Spleen (tissue), 7 donors: ENCODE data around the gene OTUD7B.

Experiments
- CTCF ChIP-seq, 11 experiments: fragments of 200-600 bp in 7 of 11; fragments of 450-650 bp in 4 of 11; sonication (generic) in 4 of 11; IDR thresholded peaks in 8 of 11; conservative IDR thresholded peaks in 3 of 11; 1 replicate in 7 of 11; 2 replicates in 4 of 11; pipeline versions ENCODE4 v1.4.0 to v1.8.0; 2016 to 2021; ENCODE audit warnings: antibody characterized with exemption in 11 of 11, inconsistent platforms in 4 of 11, mild to moderate bottlenecking in 1 of 11
- POLR2A ChIP-seq, 3 donors: fragments of 450-650 bp; IDR thresholded peaks; one replicate each; pipeline ENCODE4 v1.5.1; 2017; ENCODE audit warnings: antibody characterized with exemption in 3 of 3, mild to moderate bottlenecking in 1 of 3
- POLR2AphosphoS5 ChIP-seq, 3 donors: sonication (generic); formaldehyde crosslinking; IDR thresholded peaks; one replicate each; pipeline ENCODE4 v1.5.1; 2017; ENCODE audit warnings: antibody characterized with exemption in 3 of 3
- donor health status: DM: no; HTN: no; CAD: no; lungs with moderate emphysema.
- donor health status: DM: no; HTN: no; CAD: no.
- donor health status: DM: no; HTN: no; CAD: no.

DNA sequence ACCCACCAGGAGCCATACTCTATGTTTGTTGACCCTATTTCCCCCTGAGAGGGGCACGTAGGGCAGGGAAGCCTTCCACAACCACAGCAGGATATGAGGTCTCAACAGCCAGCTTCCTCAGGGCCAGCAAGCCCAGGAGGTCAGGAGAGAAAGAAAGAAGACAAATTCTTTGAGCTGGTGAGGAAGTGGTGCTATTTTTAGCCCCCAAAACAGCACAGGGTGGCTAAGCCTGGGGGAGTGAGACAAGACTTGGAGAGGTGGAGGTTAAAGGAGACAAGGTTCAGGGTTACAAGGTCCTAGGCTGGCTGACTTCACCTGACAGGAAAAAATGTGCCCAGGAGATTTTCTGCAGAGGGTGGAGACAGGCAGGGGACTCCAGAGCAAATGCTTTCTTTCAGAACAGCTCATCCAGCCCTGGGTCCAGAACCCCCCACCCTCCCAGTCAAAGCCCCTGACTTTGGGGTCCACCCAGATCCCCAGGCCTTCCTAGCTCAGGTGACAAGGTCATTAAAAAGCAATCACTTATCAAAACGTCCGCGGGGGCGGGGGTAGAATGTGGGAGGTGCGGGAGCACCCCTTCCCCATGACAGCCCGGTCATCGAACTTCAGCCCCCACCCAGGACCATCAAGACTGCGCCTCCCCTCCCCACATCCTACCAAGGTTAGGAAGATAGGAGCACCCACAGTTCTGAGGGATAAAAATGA lies 94.2 kb downstream of the OTUD7B start:
- no peak for TF ChIP-seq CTCF (IDR thresholded peaks at IDR 0.05 in 8 of 11, conservative IDR thresholded peaks at IDR 0.05 in 3 of 11)
- TF ChIP-seq POLR2AphosphoS5 (IDR thresholded peaks at IDR 0.05): no peak
- no peak for TF ChIP-seq POLR2A (IDR thresholded peaks at IDR 0.05)
